ENCODE results near the gene GMCL2. TPM values are rescaled to one million over a fixed set of nuclear protein-coding genes. Genes with fewer than 3 reads are reported as not detected.
A peak's percentile ranks its signal among the peaks of the same experiment; 100 is the strongest.

Gene GMCL2
- total and polyA plus RNA-seq, 8 donors, result not detected

- H3K9me3 ChIP-seq, result no peaks in the 10 kb centered on the region
- intact Hi-C loops (cut with DNase I), result no loop called here
- WGBS, 2 donors, result 96 to 98% methylated on average over 6 of the region's 6 CpGs
- peak in 1 of 6 donors; percentile 33 for DNase-seq
- H3K36me3 ChIP-seq, result peaks cover 0 to 59% (median 41%) of the 10 kb centered on the region in 3 donors
- TF ChIP-seq CTCF (IDR thresholded peaks at IDR 0.05), result no peak
- no peak for ATAC-seq
- H3K4me3 ChIP-seq, result no peak overlapping the region
- no peak overlapping the region for H3K27ac ChIP-seq
- no peaks in the 10 kb centered on the region for H3K4me1 ChIP-seq
- no peaks in the 10 kb centered on the region for H3K27me3 ChIP-seq
- no peak for FAIRE-seq
Observed at GRCh38 chr5:178214160-178214803, 27.1 kb upstream of the GMCL2 start.

- peaks cover 0 to 64% (median 46%) of the 10 kb centered on the region in 3 donors for H3K36me3 ChIP-seq
- intact Hi-C loops (cut with DNase I), result no loop called here
- ATAC-seq (peak in 3 of 4 donors; percentile 39 to 49 (median 47)), DNase-seq (no peak), FAIRE-seq (no peak)
- no peak overlapping the region for H3K4me3 ChIP-seq
- no peaks in the 10 kb centered on the region for H3K9me3 ChIP-seq
- no peak for TF ChIP-seq CTCF (IDR thresholded peaks at IDR 0.05)
- 63 to 65% methylated on average over 8 of the region's 8 CpGs for WGBS, 2 donors
- H3K27me3 ChIP-seq, result no peaks in the 10 kb centered on the region
- H3K27ac ChIP-seq, result no peak overlapping the region
- H3K4me1 ChIP-seq, result no peaks in the 10 kb centered on the region
Observed at GRCh38 chr5:178213748-178214151, 26.6 kb upstream of the GMCL2 start.

- TF ChIP-seq CTCF (IDR thresholded peaks at IDR 0.05), result no peak
- peak in 2 of 4 donors; percentile 9 for ATAC-seq
- Histone ChIP-seq H3K4me3 (no peak overlapping the region), H3K27me3 (no peaks in the 10 kb centered on the region), H3K36me3 (peaks cover 0 to 72% (median 49%) of the 10 kb centered on the region in 3 donors), H3K4me1 (no peaks in the 10 kb centered on the region), H3K27ac (no peak overlapping the region), H3K9me3 (no peaks in the 10 kb centered on the region)
- intact Hi-C loops (cut with DNase I), result no loop called here
- peak in 1 of 6 donors; percentile 40 for DNase-seq
- FAIRE-seq, result no peak
- 66 to 72% methylated on average over 4 of the region's 4 CpGs for WGBS, 2 donors
Observed at GRCh38 chr5:178213003-178213461, 25.9 kb upstream of the GMCL2 start.

GRCh38 chr5:178212241-178213002, 25.3 kb upstream of the GMCL2 start:
- intact Hi-C loops (cut with DNase I), result no loop called here
- H3K9me3 ChIP-seq, result no peaks in the 10 kb centered on the region
- no peak overlapping the region for H3K27ac ChIP-seq
- peaks cover 0 to 6% (median 0%) of the 10 kb centered on the region in 3 donors for H3K4me1 ChIP-seq
- WGBS, 2 donors, result 90 to 97% methylated on average over 3 of the region's 3 CpGs
- no peaks in the 10 kb centered on the region for H3K27me3 ChIP-seq
- ATAC-seq (no peak), DNase-seq (no peak), FAIRE-seq (no peak)
- H3K36me3 ChIP-seq, result peaks cover 0 to 76% (median 55%) of the 10 kb centered on the region in 3 donors
- no peak overlapping the region for H3K4me3 ChIP-seq
- TF ChIP-seq CTCF (IDR thresholded peaks at IDR 0.05), result no peak
